Lower leg skin (tissue), 4 donors: ENCODE data around the gene PAAF1. TPM values are rescaled to one million over a fixed set of nuclear protein-coding genes. Genes with fewer than 3 reads are reported as not detected.

Experiments used
- DNase-seq, 2 donors: peaks; one replicate each; pipeline ENCODE4 v3.0.0-alpha.2; 2019; ENCODE audit warnings: low spot score in 2 of 2
- H3K4me3 ChIP-seq: fragments of 200-600 bp; sonication (generic); 2 replicates; pipeline ENCODE4 v1.5.1; 2017; ENCODE audit warnings: mild to moderate bottlenecking, low read depth; ENCODE audit not compliant: poor library complexity, severe bottlenecking
- POLR2A ChIP-seq, 2 donors: fragments of 450-650 bp; IDR thresholded peaks; one replicate each; pipeline ENCODE4 v1.6.1; 2016 to 2017; ENCODE audit warnings: antibody characterized with exemption in 2 of 2, mild to moderate bottlenecking in 1 of 2, moderate library complexity in 1 of 2
- WGBS, 2 donors: methylation state at CpG; one replicate each; pipeline ENCODE4 v1.1.5; 2018; 5-methylcytosine and 5-hydroxymethylcytosine counted together
- intact Hi-C: fragments of 100-400 bp; cut with DNase I; formaldehyde crosslinking; loops from one replicate; pipeline ENCODE4 v1.15.0; 2023; ENCODE audit warnings: low total_unique reads
- total RNA-seq, 4 donors: library from RNA; depleted of rRNA; stranded (reverse); fragments of >200 nt; gene quantifications; one replicate each; pipeline ENCODE4 v1.1.0, GENCODE V29; 2016
- TF ChIP-seq, protein P1 (sequence below), 3 donors: fragments of 450-650 bp; IDR thresholded peaks; one replicate each; pipeline ENCODE4 v1.5.1; 2016; ENCODE audit warnings: antibody characterized with exemption in 3 of 3, mild to moderate bottlenecking in 3 of 3, moderate library complexity in 2 of 3

PAAF1 gene
- total RNA-seq, 4 donors from 2014 or later, result 9.8 to 21.2 (median 13.5) TPM

DNA sequence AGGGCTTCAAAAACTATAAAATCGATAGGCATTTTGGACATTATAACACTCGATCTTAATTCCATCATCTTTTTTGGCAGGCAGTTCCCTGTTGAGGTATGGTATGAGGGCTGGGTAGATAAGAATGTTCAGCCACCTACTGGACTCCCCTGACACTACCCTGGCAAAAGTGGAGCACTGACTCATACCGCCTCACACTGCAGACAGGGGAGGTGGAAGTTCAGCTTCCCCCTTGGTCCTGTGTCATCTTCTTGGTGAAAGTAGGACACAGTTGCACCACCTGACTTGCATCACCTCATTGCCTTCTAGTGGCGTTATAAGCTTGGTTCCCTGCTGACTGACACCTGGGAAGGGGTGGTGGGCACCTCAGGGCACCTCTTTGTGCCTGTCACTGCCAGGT is 30.4 kb downstream of the PAAF1 start:
- DNase-seq, result no peak
- 89 to 93% methylated on average over 4 of the region's 4 CpGs for WGBS, 2 donors
- TF ChIP-seq, protein P1, sequence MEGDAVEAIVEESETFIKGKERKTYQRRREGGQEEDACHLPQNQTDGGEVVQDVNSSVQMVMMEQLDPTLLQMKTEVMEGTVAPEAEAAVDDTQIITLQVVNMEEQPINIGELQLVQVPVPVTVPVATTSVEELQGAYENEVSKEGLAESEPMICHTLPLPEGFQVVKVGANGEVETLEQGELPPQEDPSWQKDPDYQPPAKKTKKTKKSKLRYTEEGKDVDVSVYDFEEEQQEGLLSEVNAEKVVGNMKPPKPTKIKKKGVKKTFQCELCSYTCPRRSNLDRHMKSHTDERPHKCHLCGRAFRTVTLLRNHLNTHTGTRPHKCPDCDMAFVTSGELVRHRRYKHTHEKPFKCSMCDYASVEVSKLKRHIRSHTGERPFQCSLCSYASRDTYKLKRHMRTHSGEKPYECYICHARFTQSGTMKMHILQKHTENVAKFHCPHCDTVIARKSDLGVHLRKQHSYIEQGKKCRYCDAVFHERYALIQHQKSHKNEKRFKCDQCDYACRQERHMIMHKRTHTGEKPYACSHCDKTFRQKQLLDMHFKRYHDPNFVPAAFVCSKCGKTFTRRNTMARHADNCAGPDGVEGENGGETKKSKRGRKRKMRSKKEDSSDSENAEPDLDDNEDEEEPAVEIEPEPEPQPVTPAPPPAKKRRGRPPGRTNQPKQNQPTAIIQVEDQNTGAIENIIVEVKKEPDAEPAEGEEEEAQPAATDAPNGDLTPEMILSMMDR (IDR thresholded peaks at IDR 0.05), result no peak
- TF ChIP-seq POLR2A (IDR thresholded peaks at IDR 0.05), result no peak
- H3K4me3 ChIP-seq, result no peak overlapping the region
- intact Hi-C loops, result no loop called here

DNA sequence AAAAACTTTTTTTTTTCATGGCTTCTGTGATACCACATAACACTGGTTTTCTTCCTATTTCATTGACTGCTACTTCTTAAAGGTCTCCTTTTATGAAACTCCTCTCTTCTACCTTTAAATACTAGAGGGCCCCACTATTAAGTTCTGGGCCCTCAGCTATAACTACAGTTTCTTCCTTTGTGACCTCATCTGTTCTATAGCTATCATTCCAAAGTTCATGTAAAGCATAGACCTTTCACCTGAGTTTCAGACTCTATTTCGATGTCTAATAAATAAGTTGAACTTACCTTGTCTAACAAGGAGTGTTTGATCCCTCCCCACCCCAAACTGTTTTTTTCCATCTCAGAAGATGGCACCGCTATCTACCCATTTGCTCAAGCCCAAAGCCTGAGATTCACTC is 35.2 kb downstream of the PAAF1 start:
- no peak for DNase-seq
- WGBS, 2 donors, result 96 to 97% methylated on average over 2 of the region's 2 CpGs
- TF ChIP-seq, protein P1 (IDR thresholded peaks at IDR 0.05), result no peak
- TF ChIP-seq POLR2A (IDR thresholded peaks at IDR 0.05), result no peak
- no peak overlapping the region for H3K4me3 ChIP-seq
- intact Hi-C loops, result no loop called here

DNA sequence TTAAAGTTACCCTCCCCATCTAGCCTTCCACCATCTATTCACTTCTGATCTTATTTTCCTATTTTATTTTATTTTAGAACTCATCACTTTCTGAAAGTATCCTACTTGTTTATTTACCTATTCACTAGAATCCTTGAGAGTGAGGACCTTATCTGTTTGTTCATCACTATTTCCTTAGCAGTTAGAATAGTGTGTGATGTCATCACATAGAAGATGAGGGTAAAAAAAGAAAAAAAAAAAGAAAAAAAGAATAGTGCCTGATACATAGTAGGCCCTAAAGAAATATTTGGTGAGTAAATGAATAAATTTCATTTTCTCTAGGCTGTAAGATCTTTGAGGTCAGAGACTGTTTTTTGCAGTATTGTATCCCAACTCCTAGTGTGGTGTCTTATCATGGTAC is 36.7 kb downstream of the PAAF1 start:
- H3K4me3 ChIP-seq, result no peak overlapping the region
- intact Hi-C loops, result no loop called here
- TF ChIP-seq, protein P1 (IDR thresholded peaks at IDR 0.05), result no peak
- no peak for TF ChIP-seq POLR2A (IDR thresholded peaks at IDR 0.05)
- DNase-seq, result no peak

DNA sequence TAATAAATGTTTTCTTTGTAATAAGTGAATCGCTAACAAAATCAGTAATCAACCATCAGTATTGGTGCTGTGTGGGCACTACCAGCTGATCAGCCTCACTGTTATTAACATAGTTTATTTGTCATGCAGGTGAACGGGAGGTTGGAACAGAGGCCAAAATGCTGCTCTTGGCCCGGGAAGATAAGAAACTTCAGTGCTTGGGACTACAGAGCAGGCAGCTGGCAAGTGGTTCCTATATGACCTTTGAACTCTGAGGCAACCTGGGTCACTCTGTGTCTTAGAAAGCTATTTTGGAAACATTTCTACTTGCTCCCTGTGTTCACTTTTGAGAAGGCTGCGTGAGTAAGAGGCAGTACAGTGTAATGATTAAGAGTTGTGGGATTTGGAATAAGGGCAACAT is 37.5 kb downstream of the PAAF1 start:
- TF ChIP-seq POLR2A (IDR thresholded peaks at IDR 0.05), result no peak
- TF ChIP-seq, protein P1 (IDR thresholded peaks at IDR 0.05), result no peak
- intact Hi-C loops, result no loop called here
- no peak for DNase-seq
- H3K4me3 ChIP-seq, result no peak overlapping the region
- 89 to 91% methylated on average over 4 of the region's 4 CpGs for WGBS, 2 donors

DNA sequence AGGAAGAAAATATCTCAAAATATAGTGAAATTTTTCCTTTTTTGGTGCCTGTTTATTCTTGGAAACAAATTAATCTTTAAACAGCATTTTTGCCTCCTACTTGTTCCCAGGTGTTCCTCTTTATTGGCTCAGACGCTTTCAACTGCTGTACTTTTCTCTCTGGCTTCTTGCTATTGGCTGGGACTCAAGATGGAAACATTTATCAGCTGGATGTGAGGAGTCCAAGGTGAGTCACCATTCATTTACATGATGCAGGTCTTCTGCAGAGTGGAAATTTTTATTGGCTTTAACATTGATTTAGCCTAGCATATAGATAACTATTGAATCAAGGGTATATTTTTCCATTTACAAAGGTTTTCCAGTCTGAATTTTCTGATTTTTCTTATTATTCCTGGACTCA is 39.6 kb downstream of the PAAF1 start:
- no peak for DNase-seq
- no peak for TF ChIP-seq POLR2A (IDR thresholded peaks at IDR 0.05)
- TF ChIP-seq, protein P1 (IDR thresholded peaks at IDR 0.05), result no peak
- no peak overlapping the region for H3K4me3 ChIP-seq
- intact Hi-C loops, result no loop called here
- 47 to 70% methylated on average over 1 of the region's 1 CpG for WGBS, 2 donors

DNA sequence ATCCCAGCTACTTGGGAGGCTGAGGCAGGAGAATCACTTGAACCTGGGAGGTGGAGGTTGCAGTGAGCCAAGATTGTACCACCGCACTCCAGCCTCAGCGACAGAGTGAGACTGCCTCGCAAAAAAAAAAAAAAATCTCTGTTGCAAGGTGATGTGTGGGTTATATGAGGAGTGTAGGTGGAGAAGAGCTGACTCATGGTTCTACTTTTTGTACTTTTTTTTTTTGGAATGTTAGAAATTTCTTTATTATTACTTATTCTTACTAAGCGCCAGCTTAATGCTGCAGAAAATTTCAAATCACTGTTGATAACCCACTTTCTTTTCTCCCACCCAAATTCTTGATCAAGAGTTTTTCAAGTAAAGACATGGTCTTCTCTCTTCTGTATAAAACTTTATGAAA is 44.4 kb downstream of the PAAF1 start:
- no peak overlapping the region for H3K4me3 ChIP-seq
- TF ChIP-seq POLR2A (IDR thresholded peaks at IDR 0.05), result no peak
- TF ChIP-seq, protein P1 (IDR thresholded peaks at IDR 0.05), result no peak
- WGBS, 2 donors, result 99 to 100% methylated on average over 4 of the region's 4 CpGs
- no peak for DNase-seq
- intact Hi-C loops, result no loop called here
